Putamen (tissue), 1 donor: ENCODE results near the gene ITGB4.
"Not testable (repeated sequence)": the region's sequence is repeated elsewhere in the genome, so short reads cannot be mapped to it uniquely, and the experiment has no call there.

Source experiments
- DNase-seq: peaks from one replicate; pipeline ENCODE4 v3.0.0-alpha.2; 2016; ENCODE audit warnings: low spot score

The ITGB4 gene

GRCh38 chr17:75769536-75769935 lies 48.3 kb downstream of the ITGB4 start:
- DNase-seq = no peak

DNA sequence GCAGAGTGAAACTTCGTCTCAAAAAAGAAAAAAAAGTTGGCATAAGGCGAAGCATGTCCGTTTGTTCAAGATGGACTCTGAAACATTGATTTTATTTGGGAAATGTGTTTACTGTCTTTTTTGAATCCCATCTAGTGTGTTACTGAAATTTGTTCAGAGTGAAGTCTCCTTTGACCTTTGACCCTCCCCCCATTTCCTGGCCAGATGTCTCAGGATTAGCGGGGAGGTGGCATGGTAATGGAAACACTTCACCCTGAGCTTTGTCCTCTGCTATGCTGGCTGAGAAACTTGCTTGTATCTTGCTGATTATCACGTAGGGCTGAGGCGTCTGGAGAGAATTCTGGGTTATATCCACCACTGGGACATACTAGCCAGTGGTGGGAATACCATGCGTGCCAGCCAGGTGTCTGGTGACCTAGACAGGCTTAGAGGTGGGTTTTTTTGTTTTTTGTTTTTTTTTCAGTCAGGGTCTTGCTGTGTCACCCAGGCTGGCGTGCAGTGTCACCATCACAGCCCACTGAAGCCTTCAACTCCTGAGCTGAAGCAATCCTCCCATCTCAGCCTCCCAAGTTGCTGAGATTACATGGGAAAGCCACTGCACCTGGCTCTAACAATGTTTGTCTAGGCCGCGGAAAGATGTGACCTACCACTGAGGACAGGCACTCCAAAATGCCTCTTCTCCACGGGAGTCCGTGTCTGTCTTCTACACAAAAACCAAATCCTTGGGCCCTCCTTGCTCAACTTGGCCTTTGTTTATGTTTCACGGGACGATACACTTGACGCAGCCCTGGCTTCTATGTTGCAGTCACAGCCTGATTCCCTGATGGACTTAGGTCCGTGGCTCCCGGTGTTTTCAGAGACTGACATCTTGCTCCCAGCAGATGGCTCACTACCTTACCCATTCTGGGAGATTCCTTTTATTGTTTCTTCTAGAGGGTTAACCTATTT lies 50.3 kb downstream of the ITGB4 start:
- DNase-seq = no peak

DNA sequence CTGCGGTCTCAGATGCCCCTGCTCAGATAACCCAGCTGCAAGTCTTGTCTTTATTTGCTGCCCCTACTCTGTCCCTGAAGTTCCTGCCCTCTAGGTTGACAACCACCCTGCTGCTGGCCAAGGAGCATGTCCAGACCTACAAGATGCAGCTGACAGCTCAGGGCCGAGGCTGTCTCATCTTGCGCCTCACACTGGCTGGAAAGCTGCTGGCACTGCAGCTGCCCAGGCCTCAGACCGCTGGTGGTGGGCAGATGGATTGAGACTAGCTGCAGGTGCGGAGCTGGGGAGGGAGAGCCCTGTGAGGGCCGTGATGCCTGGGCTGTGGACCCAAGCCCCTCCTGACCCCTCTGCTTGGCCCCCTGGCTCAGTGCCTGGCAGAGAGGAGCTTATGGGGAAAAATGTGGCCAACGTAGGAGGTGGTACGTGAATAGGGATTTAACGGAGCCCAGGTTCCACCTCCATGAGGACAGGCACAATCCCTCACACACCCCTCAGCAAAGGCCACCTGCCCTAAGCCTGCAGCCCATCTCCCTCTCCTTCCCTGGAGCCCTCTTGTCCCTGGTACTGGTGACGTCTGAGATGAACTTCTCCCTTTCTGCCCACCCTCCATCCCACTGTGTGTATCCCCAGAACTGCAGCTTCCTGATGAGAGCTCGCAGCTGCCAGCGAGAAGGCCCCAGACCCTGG lies 52.0 kb downstream of the ITGB4 start:
- no peak for DNase-seq

- no peak for DNase-seq
These were observed 52.7 kb downstream of the ITGB4 start for GRCh38 chr17:75773808-75774470.

- no peak for DNase-seq
These were observed 53.3 kb downstream of the ITGB4 start for GRCh38 chr17:75774471-75774990.

DNA sequence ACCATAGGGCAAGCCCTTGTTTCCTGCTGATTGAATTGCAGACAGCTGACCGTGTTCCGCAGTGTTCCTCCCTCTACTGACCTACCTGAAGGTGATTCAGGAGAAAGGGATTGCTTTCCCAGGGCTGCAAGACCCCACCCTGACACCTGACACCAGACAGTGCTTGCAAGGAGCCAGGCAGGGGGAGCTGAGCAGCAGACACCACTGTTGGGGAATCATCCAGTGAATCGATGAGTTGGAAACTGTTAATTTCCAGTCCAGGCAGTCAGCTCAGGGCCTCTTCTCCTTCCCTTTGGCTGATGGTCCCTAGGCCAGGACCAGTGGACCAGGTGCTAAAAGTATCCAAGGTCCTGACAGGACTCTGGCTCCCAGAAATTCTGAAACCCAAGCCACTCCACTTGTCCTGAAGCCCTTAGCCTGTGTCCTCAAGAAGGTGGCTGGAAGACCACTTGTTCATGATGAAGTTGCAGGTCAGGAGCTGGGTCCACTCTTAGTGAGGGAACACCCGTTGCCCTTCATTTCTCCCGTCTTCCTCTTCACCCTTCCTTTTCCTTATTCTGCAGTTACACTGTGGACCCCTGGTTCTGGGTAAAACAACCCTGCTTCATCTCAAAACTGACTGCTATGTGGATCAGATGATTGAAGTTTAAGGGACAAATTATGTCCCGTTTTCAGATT lies 53.9 kb downstream of the ITGB4 start:
- DNase-seq = no peak

GRCh38 chr17:75776386-75777295 lies 55.4 kb downstream of the ITGB4 start:
- no peak for DNase-seq

DNA sequence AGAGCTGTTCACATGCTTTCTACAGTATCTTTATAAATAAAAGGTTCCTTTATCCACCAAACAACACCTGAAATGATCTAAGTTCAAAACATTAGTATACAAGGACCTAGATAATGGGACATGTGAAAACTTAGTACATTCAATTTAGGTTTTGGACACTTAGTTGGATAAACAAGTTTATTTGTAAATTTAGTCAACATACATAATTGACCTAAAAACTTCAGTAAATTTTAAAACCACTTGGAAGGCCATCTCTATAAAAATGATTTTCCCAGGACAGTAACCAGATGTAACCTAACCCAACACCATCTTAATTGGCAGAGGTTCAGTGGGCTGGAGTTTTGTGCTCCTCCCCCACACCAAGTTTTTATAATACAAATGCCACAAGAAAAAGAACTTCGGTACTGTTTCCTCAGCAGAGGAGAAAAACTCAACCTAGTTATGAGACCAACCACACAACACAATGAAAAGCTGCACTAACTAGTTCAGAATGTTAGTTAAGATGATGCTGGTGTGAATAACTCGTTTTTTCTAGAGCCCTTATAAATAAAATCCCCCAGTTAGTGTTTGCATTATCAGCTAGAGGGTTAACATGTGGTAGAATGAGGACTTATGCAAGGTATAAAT lies 56.1 kb downstream of the ITGB4 start:
- no peak for DNase-seq

DNA sequence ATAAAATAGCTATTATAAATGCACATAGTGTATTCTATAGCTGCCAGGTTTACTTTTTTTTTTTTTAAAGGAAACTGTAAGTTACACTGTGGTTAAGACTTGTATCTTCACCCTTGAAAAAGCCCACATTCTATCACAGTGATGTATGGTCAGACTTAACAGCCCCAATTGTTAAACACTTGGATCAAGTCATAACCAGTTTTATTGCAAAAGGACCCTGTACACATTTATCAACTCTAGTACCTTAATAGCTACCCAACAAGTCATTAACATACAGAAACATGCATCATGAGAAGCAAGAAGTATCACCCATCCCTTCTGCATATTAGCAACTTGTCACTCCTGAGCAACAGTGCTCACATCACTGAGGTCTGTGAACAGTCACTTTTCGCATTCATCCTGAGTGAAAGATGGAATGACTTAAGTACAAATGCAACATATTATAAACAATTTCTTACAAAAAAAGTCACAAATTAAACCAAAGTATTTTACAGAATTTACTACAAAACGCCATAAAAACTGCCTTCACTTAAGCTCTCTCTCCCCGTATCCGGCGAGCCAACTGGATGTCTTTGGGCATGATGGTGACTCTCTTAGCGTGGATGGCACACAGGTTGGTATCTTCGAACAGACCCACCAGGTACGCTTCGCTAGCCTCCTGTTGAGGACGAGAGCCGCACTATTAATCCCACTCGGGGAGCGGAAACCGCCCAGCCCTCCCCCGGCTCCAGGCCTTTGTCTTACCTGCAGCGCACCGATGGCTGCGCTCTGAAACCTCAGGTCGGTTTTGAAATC lies 57.0 kb downstream of the ITGB4 start:
- not testable (repeated sequence) for DNase-seq

DNA sequence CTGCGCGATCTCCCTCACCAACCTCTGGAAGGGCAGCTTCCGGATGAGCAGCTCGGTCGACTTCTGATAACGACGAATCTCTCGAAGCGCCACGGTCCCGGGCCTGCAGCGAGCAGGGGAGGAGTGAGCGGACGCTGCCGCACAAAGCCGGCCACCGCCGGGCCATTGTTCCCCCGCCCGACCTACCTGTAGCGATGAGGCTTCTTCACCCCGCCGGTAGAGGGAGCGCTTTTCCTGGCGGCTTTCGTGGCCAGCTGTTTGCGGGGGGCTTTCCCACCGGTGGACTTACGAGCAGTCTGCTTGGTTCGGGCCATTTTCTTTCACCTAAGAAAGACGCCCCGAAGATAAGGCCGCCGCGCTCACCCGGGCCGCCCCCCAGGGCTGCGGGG lies 57.6 kb downstream of the ITGB4 start:
- DNase-seq = no peak

- peak; percentile 99 for DNase-seq
These were observed 58.2 kb downstream of the ITGB4 start for GRCh38 chr17:75779250-75779986.

DNA sequence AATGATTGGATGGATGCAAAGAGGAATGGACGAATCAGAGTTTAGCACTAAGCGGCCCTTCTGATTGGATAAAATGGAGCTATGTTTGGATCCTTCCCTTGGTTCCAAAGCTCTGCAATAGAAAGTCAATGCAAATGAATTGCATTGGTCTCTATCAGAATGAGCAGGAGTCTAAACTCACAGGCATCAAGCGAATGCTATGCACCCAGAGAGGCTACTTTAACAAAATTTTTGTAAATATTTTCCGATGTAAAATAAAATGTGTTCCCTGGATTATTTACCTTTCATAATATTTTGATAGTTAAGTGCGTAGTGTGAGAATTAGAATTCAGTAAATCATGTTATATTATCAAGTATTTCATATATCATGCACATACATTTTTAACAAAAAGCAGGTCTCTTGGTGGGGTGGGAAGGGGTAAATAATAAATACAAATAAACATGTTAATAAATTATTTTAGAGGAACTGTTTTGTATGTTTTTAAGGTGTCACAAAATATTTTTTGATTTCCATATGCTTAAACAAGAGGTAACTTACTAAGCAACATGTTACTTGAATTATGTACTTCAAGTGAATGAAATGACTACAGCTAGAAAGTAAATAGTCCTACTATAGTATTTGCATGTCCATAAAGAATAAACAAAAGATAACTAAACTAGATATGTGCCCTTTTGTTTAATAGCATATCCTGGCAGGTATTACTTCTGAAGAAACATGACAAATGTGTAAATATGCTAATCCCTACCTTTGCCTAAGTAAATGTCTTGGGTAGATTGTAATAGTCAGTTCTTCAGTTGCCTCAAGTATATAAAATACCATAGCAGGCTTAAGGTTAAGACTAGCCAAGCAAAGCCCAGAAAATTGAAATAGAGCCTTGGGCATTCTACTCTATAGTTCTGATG lies 59.0 kb downstream of the ITGB4 start:
- no peak for DNase-seq

DNA sequence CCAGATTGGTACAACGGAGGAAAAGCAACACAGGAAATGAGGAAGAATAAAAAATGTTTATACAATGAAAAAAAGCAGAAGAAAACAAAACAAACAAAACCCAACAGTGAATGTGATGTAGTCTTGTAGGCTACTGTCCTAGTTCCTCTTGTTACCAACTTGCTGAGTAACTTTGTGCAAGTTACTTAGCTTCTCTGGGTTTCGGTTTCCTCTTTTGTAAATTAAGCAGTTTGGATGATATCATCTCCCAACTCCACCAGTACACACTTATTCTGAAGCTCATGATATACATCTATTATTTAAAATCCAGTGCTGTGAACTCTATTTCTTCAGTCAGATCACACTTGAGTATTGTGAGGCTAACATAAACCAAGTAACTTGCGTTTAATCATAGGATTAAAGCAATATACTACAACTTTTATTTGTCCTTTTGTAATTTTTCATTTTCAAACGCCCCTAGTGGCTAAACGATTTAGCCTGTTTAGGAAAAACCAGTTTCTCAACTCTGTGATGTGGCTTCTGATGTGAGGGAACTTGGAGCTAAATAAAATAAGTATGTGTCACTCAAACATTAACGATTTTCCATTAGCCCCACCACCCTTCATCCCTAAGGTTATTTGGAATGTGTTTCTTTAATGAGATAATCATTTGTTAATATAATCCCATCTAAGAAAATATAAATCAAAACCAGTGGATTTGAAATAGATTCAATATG lies 62.0 kb downstream of the ITGB4 start:
- DNase-seq = peak; percentile 56

GRCh38 chr17:75783803-75784472 lies 62.7 kb downstream of the ITGB4 start:
- DNase-seq = no peak

GRCh38 chr17:75784473-75785015 lies 63.3 kb downstream of the ITGB4 start, which contains the start of gene UNK:
Gene UNK, plus strand, starts transcription at chr17:75784806. Its CDS starts 75 bp downstream, at chr17:75784881.
- DNase-seq = peak; percentile 99
